H1 (cell line): ENCODE results near the gene CELF4. TPM values are rescaled to one million over a fixed set of nuclear protein-coding genes. Genes with fewer than 3 reads are reported as not detected.

ENCODE experiments used
- CTCF ChIA-PET: fragments of 300-600 bp; sonication (Branson Sonifier 250); formaldehyde crosslinking; loops from one replicate; lab custom pipeline; 2021; ENCODE audit not compliant: partially characterized antibody; lab: Charles Lee
- POLR2A ChIA-PET: fragments of 300-600 bp; sonication (Branson Sonifier 250); formaldehyde crosslinking; loops from one replicate; lab custom pipeline; 2021; ENCODE audit warnings: inconsistent platforms; ENCODE audit not compliant: partially characterized antibody; lab: Charles Lee
- DNase-seq, 2 experiments: peaks; one replicate each; pipeline versions ENCODE4 v3.0.0 to v3.0.0-alpha.2; 2010 to 2022; ENCODE audit warnings: low spot score in 2 of 2, low read depth in 1 of 2, mixed read lengths in 1 of 2
- FAIRE-seq: peaks from 2 replicates; lab custom pipeline; 2011; peaks lifted over from hg19 to GRCh38; lab: Jason Lieb, UNC
- H2AFZ ChIP-seq: 2 replicates; pipeline ENCODE4 v1.8.1; 2012; ENCODE audit warnings: low read length, inconsistent platforms
- H2AK5ac ChIP-seq: 2 replicates; pipeline ENCODE4 v1.6.1; 2013; ENCODE audit warnings: low read depth, low read length
- H2BK120ac ChIP-seq: replicated peaks from 2 replicates; pipeline ENCODE3; 2013; ENCODE audit warnings: low read depth, low read length, inconsistent platforms
- H2BK12ac ChIP-seq: 2 replicates; pipeline ENCODE4 v1.6.1; 2013; ENCODE audit warnings: low read depth, low read length
- H2BK15ac ChIP-seq: 2 replicates; pipeline ENCODE4 v1.6.1; 2013; ENCODE audit warnings: low read length
- H2BK20ac ChIP-seq: 2 replicates; pipeline ENCODE4 v1.6.1; 2013; ENCODE audit warnings: low read length
- H2BK5ac ChIP-seq: 2 replicates; pipeline ENCODE4 v1.6.1; 2013; ENCODE audit warnings: low read depth, low read length
- H3K14ac ChIP-seq: 2 replicates; pipeline ENCODE4 v1.6.1; 2013; ENCODE audit warnings: inconsistent platforms; ENCODE audit not compliant: insufficient read length
- H3K18ac ChIP-seq: 2 replicates; pipeline ENCODE4 v1.6.1; 2013; ENCODE audit warnings: low read length; ENCODE audit errors: extremely low read depth
- H3K23ac ChIP-seq: 2 replicates; pipeline ENCODE4 v1.6.1; 2013; ENCODE audit warnings: inconsistent platforms; ENCODE audit not compliant: insufficient read length
- H3K23me2 ChIP-seq: 2 replicates; pipeline ENCODE4 v1.6.1; 2013; ENCODE audit warnings: low read depth, low read length
- H3K27ac ChIP-seq: 2 replicates; pipeline ENCODE4 v1.6.1; 2011; ENCODE audit warnings: low read depth, low read length, inconsistent platforms
- H3K27me3 ChIP-seq, 4 experiments: replicated peaks in 1 of 4; 1 replicate in 1 of 4; 2 replicates in 3 of 4; pipeline versions ENCODE4 v1.6.1 to v1.8.1; 2011 to 2013; ENCODE audit warnings: low read length in 3 of 4, mild to moderate bottlenecking in 3 of 4, inconsistent platforms in 2 of 4, mixed read lengths in 2 of 4, moderate library complexity in 1 of 4; ENCODE audit not compliant: control insufficient read depth in 3 of 4, insufficient read depth in 3 of 4; ENCODE audit errors: extremely low read depth in 1 of 4
- H3K36me3 ChIP-seq, 4 experiments: 2 replicates each; pipeline versions ENCODE4 v1.6.1 to v1.8.1; 2011 to 2013; ENCODE audit warnings: mild to moderate bottlenecking in 4 of 4, low read length in 3 of 4, moderate library complexity in 2 of 4, control low read depth in 1 of 4, inconsistent platforms in 1 of 4; ENCODE audit not compliant: insufficient read depth in 4 of 4, control insufficient read depth in 2 of 4
- H3K4ac ChIP-seq: replicated peaks from 2 replicates; pipeline ENCODE3; 2013; ENCODE audit warnings: low read length, low read depth, mixed read lengths, inconsistent platforms; ENCODE audit not compliant: insufficient read length
- H3K4me1 ChIP-seq, 4 experiments: replicated peaks in 1 of 4; 1 replicate in 1 of 4; 2 replicates in 3 of 4; pipeline versions ENCODE4 v1.6.1 to v1.8.1; 2011 to 2013; ENCODE audit warnings: low read length in 3 of 4, inconsistent platforms in 2 of 4, mixed read lengths in 1 of 4; ENCODE audit not compliant: insufficient read depth in 4 of 4, control insufficient read depth in 3 of 4
- H3K4me2 ChIP-seq, 2 experiments: 2 replicates each; pipeline versions ENCODE4 v1.6.1 to v1.8.1; 2011 to 2013; ENCODE audit warnings: low read depth in 2 of 2, low read length in 2 of 2, control low read depth in 1 of 2, inconsistent platforms in 1 of 2, mild to moderate bottlenecking in 1 of 2; ENCODE audit not compliant: insufficient read depth in 1 of 2
- H3K4me3 ChIP-seq, 4 experiments: fragments of 200-600, 300-600 bp in 1 of 4; sonication (generic), shearing (Covaris generic), sonication (Bioruptor Twin) in 1 of 4; 2 replicates each; pipeline versions ENCODE4 v1.5.1 to v1.8.1; 2011 to 2016; ENCODE audit warnings: low read length in 4 of 4, low read depth in 3 of 4, control low read depth in 2 of 4, inconsistent platforms in 2 of 4, mild to moderate bottlenecking in 2 of 4, mixed read lengths in 1 of 4, moderate library complexity in 1 of 4; ENCODE audit not compliant: insufficient read depth in 2 of 4; ENCODE audit errors: extremely low read depth in 1 of 4
- H3K56ac ChIP-seq: replicated peaks from 2 replicates; pipeline ENCODE3; 2013; ENCODE audit warnings: low read depth, mild to moderate bottlenecking, mixed read lengths, low read length, inconsistent platforms; ENCODE audit not compliant: insufficient read length
- H3K79me1 ChIP-seq: 2 replicates; pipeline ENCODE4 v1.6.1; 2013; ENCODE audit warnings: low read depth, low read length, control low read depth
- H3K79me2 ChIP-seq, 2 experiments: 2 replicates each; pipeline versions ENCODE4 v1.6.1 to v1.8.1; 2012 to 2013; ENCODE audit warnings: low read length in 2 of 2, mild to moderate bottlenecking in 2 of 2, inconsistent platforms in 1 of 2; ENCODE audit not compliant: insufficient read depth in 2 of 2, control insufficient read depth in 1 of 2
- H3K9ac ChIP-seq, 4 experiments: replicated peaks in 1 of 4; 1 replicate in 1 of 4; 2 replicates in 3 of 4; pipeline versions ENCODE4 v1.6.1 to v1.8.1; 2011 to 2013; ENCODE audit warnings: low read depth in 3 of 4, low read length in 3 of 4, control low read depth in 2 of 4, mild to moderate bottlenecking in 2 of 4, moderate library complexity in 2 of 4, inconsistent platforms in 1 of 4; ENCODE audit errors: extremely low read depth in 1 of 4
- H3K9me3 ChIP-seq, 2 experiments: 2 replicates each; pipeline versions ENCODE4 v1.6.1 to v1.8.1; 2012 to 2013; ENCODE audit warnings: mild to moderate bottlenecking in 2 of 2, moderate library complexity in 2 of 2, control low read depth in 1 of 2, inconsistent platforms in 1 of 2, low read depth in 1 of 2, low read length in 1 of 2, mixed read lengths in 1 of 2; ENCODE audit not compliant: insufficient read depth in 2 of 2
- H4K20me1 ChIP-seq, 2 experiments: replicated peaks in 1 of 2; 2 replicates each; pipeline versions ENCODE3 to v1.8.1; 2011 to 2013; ENCODE audit warnings: inconsistent platforms in 2 of 2, low read length in 2 of 2, mild to moderate bottlenecking in 1 of 2; ENCODE audit not compliant: insufficient read depth in 2 of 2, control insufficient read depth in 1 of 2
- H4K5ac ChIP-seq: 2 replicates; pipeline ENCODE4 v1.6.1; 2013; ENCODE audit warnings: low read length, low read depth, mixed read lengths, inconsistent platforms; ENCODE audit not compliant: insufficient read length
- H4K8ac ChIP-seq: 2 replicates; pipeline ENCODE4 v1.8.0; 2013; ENCODE audit warnings: mild to moderate bottlenecking, moderate library complexity, low read length, inconsistent platforms; ENCODE audit not compliant: insufficient read depth; ENCODE audit errors: extremely low read depth
- H4K91ac ChIP-seq: replicated peaks from 2 replicates; pipeline ENCODE3; 2013; ENCODE audit warnings: low read length, mixed read lengths, inconsistent platforms; ENCODE audit not compliant: insufficient read length
- CTCF ChIP-seq, 3 experiments: IDR thresholded peaks; 1 replicate in 2 of 3; 2 replicates in 1 of 3; pipeline versions ENCODE4 v1.5.1 to v1.6.1; 2011; ENCODE audit warnings: low read length in 3 of 3, mild to moderate bottlenecking in 3 of 3, inconsistent platforms in 2 of 3, low read depth in 1 of 3, moderate library complexity in 1 of 3; ENCODE audit not compliant: insufficient read depth in 1 of 3; ENCODE audit errors: control extremely low read depth in 1 of 3
- RAD21 ChIP-seq, 2 experiments: IDR thresholded peaks in 1 of 2; conservative IDR thresholded peaks in 1 of 2; 2 replicates each; pipeline ENCODE4 v1.6.1; 2011; ENCODE audit warnings: low read depth in 2 of 2, low read length in 2 of 2, improper control_type of control experiment in 1 of 2, inconsistent platforms in 1 of 2, mild to moderate bottlenecking in 1 of 2, moderate library complexity in 1 of 2
- TCF12 ChIP-seq: IDR thresholded peaks from 2 replicates; pipeline ENCODE4 v1.6.1; 2011; ENCODE audit warnings: low read depth, mild to moderate bottlenecking, low read length
- WGBS, 2 experiments: shearing (Covaris generic) in 1 of 2; methylation state at CpG; one replicate each; pipeline versions ENCODE4 v1.1.6 to v1.1.7; 2013 to 2015; ENCODE audit warnings: low lambda C conversion rate in 2 of 2, mixed read lengths in 2 of 2, inconsistent platforms in 1 of 2, low coverage in 1 of 2, missing lambda C conversion rate in 1 of 2; ENCODE audit not compliant: insufficient replicate concordance in 2 of 2, insufficient coverage in 1 of 2, insufficient read length in 1 of 2; ENCODE audit errors: extremely low coverage in 1 of 2, missing lambda C conversion rate in 1 of 2; 5-methylcytosine and 5-hydroxymethylcytosine counted together
- polyA plus RNA-seq, 7 experiments: library from polyadenylated mRNA; depleted of rRNA in 3 of 7; stranded (reverse) in 5 of 7; unstranded in 2 of 7; fragments of >200 nt in 5 of 7; fragments of 200-250 nt in 2 of 7; gene quantifications; 1 replicate in 5 of 7; 2 replicates in 1 of 7; 4 replicates in 1 of 7; pipeline versions ENCODE4 v1.2.1 to v1.2.3, GENCODE V29; 2011 to 2013; ENCODE audit warnings: missing spikeins in 2 of 7, mixed read lengths in 2 of 7
- total RNA-seq: library from RNA; stranded (reverse); fragmentation: NEBNext Ultra II Directional; extraction: Animal tissue kit (Norgen Biotek cat#: 25700); gene quantifications from 2 replicates; pipeline ENCODE4 v1.2.1, GENCODE V29; 2021
- TF ChIP-seq, protein P1 (sequence below): IDR thresholded peaks from 2 replicates; pipeline ENCODE4 v1.6.1; 2011; ENCODE audit warnings: low read depth, mild to moderate bottlenecking, low read length; ENCODE audit not compliant: insufficient read depth

Gene CELF4
- total and polyA plus RNA-seq, 2 of the 8 experiments (the other 6 are each of a cell fraction or from before 2014, with no cell fraction given), result 1.6 to 3.4 TPM

DNA sequence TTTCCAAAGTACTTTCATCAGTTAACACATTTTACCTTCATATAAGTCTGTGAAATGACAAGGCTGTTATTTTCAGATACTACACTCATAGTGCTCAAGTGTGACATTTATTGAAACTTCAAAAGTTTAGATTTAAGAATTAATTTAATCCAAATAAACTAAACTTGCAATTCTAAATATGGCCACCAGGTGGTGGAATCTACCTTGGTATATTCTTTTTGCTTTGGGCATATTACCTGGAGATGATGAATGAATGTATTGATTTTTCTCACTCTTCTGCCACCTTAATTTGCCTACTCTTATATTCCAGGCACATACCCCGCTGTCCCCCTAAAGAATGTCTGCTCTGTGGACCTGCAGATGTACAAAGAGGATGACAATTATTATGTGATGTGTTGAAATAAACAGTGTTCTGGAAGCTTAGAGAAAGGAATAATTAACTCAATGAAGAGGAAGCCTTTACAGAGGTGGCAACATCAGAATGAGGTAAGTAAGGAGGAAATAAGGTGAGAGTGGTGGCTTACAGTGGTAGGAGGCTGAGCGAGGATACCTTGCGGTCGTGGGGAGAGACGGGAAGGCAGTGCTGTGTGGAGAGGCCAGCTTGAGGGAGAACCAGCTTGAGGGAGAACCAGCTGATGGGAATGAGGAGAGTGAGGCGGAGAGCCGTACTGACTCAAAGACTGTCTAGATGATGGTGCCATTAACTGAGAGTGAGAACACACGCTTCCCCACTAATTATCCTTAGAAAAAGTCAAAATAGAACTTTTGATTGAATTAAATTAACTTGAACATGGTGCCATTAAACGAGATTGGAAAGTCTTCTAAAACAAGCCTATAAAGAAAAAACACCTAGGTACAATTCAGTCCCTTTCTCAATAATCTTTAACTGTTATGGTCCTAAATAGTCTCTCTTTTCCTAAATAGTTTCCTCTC is 179.5 kb downstream of the CELF4 start:
- Histone ChIP-seq H3K18ac (no peak overlapping the region), H4K8ac (no peak overlapping the region), H4K20me1 (peaks cover 0 to 3% of the 10 kb centered on the region in 2 experiments), H3K4me1 (peaks cover 0 to 11% (median 8%) of the 10 kb centered on the region in 4 experiments; a peak in 6 of 7 replicates), H3K4ac (no peak overlapping the region), H3K36me3 (no peaks in the 10 kb centered on the region), H3K79me2 (no peaks in the 10 kb centered on the region), H4K91ac (no peak overlapping the region), H3K14ac (no peak overlapping the region), H2BK15ac (no peak overlapping the region), H3K27me3 (no peaks in the 10 kb centered on the region; a peak in 1 of 7 replicates), H3K4me2 (no peak overlapping the region), H3K27ac (no peak overlapping the region), H2AFZ (no peak overlapping the region), H2AK5ac (no peak overlapping the region), H2BK5ac (no peak overlapping the region), H3K4me3 (no peak overlapping the region), H2BK120ac (no peak overlapping the region), H2BK20ac (no peak overlapping the region), H3K79me1 (no peaks in the 10 kb centered on the region), H3K23me2 (no peaks in the 10 kb centered on the region), H3K9ac (no peak overlapping the region), H3K23ac (no peak overlapping the region), H3K9me3 (peaks cover 10 to 13% of the 10 kb centered on the region in 2 experiments; a peak in 3 of 4 replicates), H4K5ac (no peak overlapping the region), H3K56ac (no peak overlapping the region), H2BK12ac (no peak overlapping the region)
- CTCF ChIA-PET, result interaction anchor here (0.6 to 7.9 kb wide), 52 partner anchors 9 to 577 kb away, joined by 3 to 85 read pairs (median 5); no protein-coding TSS in a partner anchor
- TF ChIP-seq CTCF (IDR thresholded peaks at IDR 0.05; ENCODE audit: control extremely low read depth in 1 of 3, insufficient read depth in 1 of 3, low read depth in 1 of 3, low read length in 3 of 3) (peak in 2 of 3 experiments; percentile 33 to 43; a peak in 2 of 4 replicates), RAD21 (IDR thresholded peaks at IDR 0.05 in 1 of 2, conservative IDR thresholded peaks at IDR 0.05 in 1 of 2; ENCODE audit: low read depth in 2 of 2, low read length in 2 of 2) (peak; percentile 69 to 77), TCF12 (no peak)
- TF ChIP-seq, protein P1, sequence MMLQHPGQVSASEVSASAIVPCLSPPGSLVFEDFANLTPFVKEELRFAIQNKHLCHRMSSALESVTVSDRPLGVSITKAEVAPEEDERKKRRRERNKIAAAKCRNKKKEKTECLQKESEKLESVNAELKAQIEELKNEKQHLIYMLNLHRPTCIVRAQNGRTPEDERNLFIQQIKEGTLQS, result no peak
- no peak for DNase-seq
- POLR2A ChIA-PET, result interaction anchor here (0.8 kb wide), 1 partner anchor 38 kb away, joined by 3 read pairs; no protein-coding TSS in a partner anchor
- FAIRE-seq, result no peak
- 79% methylated on average over 9 of the region's 9 CpGs; no CpG with 5 or more reads in 1 of the 2 experiments for WGBS, 2 experiments
